HG03378 (cell line): ENCODE data around the gene SAMD4B.
"Not testable (repeated sequence)": the region's sequence is repeated elsewhere in the genome, so short reads cannot be mapped to it uniquely, and the experiment has no call there.

Experiments
- ATAC-seq: cut with Tn5 transposase; IDR thresholded peaks from one replicate; pipeline ENCODE4 v1.9.1; 2021; ENCODE audit warnings: mild to moderate bottlenecking, moderate library complexity; ENCODE audit not compliant: unreplicated experiment

The SAMD4B gene

DNA sequence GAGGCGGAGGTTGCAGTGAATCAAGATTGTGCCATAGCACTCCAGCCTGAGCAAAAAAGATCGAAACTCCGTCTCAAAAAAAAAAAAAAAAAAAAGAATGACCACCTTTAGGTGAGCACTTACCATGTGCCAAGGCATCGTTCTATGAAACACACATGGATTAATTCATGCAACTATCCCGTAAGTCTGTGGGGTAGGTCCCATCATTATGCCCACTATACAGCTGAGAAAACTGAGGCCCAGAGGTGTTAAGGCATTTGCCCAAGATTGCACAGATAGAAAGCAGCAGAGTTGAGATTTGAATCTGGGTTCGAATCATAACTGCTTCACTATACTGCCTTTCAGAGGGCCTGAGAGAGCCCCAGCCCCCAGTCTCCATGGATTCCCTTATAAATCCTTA lies 8.7 kb upstream of the SAMD4B start:
- ATAC-seq = no peak

DNA sequence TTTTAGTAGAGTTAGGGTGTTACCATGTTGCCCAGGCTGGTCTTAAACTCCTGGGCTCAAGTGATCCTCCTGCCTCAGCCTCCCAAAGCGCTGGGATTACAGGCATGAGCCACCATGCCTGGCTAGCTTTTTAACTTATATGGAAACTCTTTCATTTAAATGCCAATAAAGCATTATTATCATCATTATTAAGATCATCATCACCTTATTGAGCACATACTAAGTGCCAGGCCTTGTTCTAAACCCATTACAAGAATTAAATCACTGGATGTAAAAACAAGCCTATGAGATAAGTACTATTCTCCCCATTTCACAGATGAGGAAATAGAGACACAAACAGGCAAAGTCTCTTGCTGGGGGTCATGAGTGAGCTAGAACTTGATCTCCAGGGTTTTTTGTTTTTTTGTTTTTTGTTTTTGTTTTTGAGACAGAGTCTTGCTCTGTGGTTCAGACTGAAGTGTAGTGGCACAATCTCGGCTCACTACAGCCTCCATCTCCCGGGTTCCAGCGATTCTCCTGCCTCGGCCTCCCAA lies 7.7 kb upstream of the SAMD4B start:
- ATAC-seq = no peak

DNA sequence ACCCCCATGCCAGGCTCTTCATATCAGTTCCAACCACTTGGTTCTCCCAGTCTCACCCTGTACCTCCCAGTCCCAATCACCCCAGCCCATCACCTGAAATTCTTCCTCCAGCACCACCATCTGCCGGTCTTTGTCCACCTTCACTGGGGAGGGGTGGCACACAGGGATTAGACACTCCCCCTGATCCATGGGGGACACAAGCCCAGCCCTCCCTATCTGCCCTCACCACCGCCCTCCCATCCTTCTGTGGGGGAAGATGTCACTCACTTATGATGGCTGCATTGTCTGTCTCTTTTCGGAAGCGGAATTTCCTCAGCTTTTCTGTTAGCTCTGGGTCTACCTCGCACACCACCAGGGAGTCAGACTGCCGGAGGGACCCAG lies 7.1 kb upstream of the SAMD4B start:
- no peak for ATAC-seq

DNA sequence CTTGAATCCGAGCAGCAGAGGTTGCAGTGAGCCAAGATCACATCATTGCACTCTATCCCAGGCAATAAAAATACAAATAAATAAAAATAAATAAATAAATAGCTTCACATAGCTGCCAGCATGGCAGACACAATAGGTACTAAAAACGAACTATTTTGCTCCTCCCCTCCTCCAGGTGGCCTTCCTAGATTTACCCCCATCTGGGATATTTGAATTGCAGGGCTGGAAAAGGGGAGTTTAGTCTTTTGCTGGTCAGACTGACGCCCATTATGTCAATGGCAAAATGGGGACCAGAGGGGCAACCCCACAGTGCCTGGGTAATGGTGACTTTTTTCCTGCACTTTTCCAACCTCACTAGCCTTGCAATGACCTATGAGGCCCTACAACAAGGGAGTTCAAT lies 5.7 kb upstream of the SAMD4B start:
- no peak for ATAC-seq

DNA sequence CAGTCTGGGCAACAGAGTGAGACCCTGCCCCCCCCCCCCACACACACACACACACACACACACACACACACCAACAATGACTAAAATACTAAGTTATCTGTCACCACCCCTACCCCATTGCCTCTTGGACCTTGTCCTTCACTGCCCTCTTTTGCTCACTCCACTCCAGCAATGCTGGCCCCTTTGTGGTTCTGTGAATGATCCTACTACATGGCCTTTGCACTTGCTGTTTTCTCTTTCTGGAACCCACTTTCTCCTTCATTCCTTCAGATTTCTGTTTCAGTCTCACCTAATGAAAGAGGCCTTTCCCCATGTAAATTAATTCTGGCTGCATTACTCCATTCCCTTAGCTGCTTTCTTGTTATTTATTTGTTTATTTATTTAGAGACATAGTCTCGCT lies 2.5 kb upstream of the SAMD4B start:
- no peak for ATAC-seq

DNA sequence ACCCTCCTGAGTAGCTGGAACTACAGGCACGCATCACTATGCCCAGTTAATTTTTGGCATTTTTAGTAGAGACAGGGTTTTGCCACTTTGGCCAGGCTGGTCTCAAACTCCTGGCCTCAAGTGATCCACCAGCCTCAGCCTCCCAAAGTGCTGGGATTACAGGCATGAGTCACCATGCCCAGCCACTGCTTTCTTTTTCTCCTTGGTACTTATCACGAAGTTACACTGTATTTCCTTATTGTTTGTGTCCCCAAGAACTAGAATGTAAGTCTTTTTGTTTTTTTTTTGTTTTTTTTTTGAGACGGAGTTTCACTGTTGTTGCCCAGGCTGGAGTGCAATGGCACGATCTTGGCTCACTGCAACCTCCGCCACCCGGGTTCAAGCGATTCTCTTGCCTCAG lies 2.1 kb upstream of the SAMD4B start:
- ATAC-seq = not testable (repeated sequence)

DNA sequence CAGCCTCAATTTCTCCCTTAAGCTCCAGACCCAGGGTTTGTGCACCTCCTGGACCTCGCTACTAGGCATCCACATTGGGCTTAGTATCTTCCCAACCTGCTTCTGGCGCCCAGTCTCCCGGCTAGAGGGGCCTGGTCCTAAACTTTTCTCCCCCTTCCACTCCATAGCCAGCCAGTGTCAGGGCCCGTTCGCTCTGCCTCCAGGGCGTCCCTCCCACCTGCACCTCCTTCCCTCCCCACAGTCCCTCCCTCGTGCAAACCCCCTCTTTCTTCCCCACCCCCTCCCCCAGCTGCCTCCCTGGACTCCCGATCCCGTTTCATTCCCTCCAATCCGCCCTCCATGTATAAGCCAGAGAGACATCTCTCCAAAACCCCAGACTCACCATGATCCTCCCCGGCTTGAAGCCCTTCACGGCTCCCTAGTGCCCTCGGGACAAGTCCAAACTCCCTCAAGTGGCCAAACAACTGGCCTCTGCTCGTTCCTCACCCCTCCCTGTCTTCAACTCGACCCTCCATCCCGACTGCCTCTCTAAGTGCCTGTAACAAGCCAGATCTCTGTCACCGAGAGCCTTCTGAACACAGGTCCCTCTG lies 997 bp upstream of the SAMD4B start:
- ATAC-seq = peak; percentile 10

- ATAC-seq = no peak
Measured at GRCh38 chr19:39342647-39343305, 555 bp downstream of the SAMD4B start.

GRCh38 chr19:39345956-39346355 lies 3.7 kb downstream of the SAMD4B start:
- no peak for ATAC-seq

GRCh38 chr19:39347332-39348164 lies 5.3 kb downstream of the SAMD4B start:
- no peak for ATAC-seq

DNA sequence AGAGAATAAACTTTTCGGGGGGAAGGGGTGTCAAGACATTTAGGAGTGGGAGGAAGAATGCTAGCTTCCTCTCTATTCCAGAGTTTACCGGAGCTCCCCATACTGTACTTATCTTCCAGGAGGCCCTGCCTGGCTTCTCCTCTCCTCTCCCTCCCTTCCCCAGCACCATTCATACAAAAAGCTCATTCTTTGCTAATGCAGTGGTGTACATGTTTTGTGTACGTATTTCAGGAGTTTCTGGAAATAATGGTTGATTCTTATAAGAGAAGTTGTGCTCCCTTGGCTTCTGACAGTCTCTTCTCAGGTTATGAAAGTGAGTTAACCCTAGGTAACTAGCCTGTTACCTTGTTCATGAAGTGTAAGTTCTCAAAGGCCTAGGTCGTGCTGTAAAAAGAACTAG lies 7.1 kb downstream of the SAMD4B start:
- ATAC-seq = no peak

GRCh38 chr19:39350156-39350555 lies 7.9 kb downstream of the SAMD4B start:
- ATAC-seq = no peak

DNA sequence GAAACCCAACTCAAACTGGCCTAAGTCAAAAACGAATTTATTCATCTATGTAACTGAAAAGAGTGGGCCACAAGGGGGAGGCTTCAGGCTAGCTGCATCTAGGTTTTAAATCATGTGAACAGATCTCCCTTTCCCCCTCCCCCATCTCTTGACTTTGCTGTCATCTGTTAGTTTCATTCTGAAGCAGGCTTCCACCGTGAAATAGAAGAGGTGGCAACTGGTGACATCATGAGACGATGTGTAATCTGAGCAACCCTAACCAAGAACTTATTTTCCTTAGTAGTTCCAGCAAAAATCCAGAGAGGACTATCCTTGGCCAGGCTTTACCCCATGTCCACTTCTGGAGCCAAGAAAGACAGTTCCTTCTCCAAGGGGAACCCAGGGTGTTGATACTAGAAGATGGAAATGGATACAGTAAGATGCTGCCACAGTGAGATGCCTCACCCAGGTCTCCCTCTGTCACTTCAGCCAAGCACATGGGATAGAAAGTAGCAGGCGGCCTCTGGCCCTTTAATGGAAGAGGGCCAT lies 9.4 kb downstream of the SAMD4B start:
- ATAC-seq = no peak

DNA sequence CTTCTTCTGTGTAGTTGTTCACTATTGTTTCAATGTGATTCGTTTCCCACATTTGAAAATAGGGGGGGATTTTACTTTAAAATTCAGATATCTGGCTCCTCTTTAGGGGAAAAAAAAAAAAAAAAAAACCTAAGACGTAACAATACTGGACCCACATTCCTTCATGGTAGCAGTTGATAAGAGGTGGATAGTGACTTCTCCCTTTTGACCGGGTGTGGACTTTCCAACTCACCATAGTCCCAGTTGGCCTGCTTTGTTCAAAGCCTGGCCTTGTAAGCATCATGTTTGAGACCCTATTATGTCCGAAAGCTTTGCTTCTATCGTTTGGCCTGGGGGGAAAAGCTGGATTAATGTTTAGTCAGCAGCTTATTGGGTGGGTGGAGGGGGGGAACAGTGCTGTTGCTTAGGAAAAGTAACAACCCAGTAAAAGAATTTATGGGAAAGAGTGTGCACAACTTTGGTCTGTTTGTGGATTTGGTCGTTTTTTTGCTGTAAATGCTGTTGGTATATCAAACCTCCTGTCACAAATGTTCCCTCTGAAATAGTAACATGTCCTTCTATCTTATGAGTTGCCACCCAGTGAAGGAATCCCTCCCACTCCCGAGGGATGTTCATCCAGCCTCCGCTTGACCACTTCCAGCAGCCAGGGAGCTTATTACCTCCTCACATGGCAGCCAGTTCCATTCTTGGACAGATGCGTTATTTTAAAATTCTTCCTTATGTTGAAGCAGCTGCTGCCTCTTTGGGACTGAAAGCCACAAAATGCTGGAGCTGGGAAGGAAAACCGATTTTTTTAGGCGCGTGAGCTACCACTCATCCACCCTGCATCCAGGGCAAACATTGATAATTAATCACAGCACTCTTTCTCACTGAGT lies 10.4 kb downstream of the SAMD4B start:
- no peak for ATAC-seq

DNA sequence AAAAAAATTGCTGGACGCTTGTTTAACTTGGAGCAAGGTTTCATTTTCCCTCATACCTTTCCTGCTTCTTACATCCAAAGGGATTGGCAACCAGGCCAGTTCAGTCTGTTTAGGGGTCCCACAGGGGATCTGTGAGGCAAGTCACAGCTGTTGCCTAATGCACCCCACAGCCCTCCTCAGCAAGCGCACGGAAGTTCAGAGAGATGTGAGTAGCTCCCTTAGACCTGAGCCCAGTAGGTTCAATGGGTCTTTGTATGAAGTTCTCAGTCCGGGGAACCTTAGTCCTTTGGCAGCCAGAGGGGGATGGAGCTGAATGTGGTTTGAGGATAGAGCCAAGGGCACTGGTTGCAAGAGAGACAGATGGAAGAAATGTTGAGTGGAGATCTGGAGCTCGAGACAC lies 13.0 kb downstream of the SAMD4B start:
- ATAC-seq = no peak

DNA sequence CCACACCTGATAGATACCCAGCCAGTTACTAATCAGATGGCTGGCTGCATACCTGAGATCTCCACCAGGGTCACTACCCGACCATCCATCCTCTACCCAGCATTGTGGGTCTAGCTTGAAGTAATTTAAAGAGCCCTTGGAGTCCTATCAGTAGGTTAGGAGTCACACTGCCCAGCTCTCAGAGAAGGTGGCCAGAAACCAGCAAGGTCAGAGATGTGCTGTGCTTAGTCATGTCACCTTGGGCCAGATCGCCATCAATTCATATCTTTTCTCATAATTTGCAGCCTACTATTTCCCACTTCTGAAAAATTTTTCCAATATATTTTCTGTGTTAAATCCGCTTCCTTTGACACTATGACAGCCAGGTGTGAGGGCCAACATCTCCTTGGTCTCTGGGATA lies 13.9 kb downstream of the SAMD4B start:
- no peak for ATAC-seq

DNA sequence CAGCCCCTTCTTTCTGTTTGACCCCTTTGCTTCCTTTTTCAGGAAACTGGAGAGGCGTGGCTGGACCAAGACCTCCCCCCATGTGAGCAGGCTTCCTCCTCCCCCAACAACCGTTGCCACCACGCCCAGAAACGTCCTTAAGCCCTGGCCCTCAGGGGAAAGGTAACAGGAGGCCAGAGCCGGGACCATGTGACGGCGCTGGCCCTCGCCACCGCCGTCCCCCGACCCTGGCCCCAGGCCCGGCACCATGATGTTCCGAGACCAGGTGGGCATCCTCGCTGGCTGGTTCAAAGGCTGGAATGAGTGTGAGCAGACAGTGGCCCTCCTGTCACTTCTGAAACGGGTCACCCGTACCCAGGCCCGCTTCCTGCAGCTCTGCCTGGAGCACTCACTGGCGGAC lies 14.4 kb downstream of the SAMD4B start:
- ATAC-seq = no peak

- ATAC-seq = no peak
Measured at GRCh38 chr19:39359026-39359425, 16.8 kb downstream of the SAMD4B start.

DNA sequence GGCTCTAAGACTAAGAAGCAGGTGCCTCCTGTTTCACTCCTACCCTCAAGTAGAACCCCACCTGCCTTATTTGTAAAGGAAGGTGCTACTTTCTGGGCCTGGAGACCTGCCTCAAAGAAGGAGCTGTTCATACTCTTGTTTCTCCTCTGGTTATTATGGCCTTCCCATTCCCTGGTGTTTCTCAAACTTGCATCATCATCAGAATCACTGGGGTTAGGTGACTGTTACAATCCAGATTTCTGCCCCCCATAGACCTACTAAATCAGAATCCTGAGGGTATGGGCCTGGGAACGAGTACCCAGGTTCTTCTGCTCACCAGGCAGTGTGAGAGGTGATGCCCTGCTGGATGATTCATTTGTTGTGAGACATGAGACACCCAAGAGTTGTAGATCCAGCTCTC lies 18.4 kb downstream of the SAMD4B start:
- ATAC-seq = no peak
